ENCODE data around the gene PRKAR1B. TPM values are rescaled to one million over a fixed set of nuclear protein-coding genes. Genes with fewer than 3 reads are reported as not detected.
A peak's percentile ranks its signal among the peaks of the same experiment; 100 is the strongest.
"Not testable (repeated sequence)": the region's sequence is repeated elsewhere in the genome, so short reads cannot be mapped to it uniquely, and the experiment has no call there.

The PRKAR1B gene
- total RNA-seq, 1 donor from 2014 or later = 21.7 TPM

- no peaks in the 10 kb centered on the region for H3K27me3 Mint-ChIP-seq (ENCODE audit: unreplicated experiment)
- no peaks in the 10 kb centered on the region for H3K9me3 Mint-ChIP-seq (ENCODE audit: unreplicated experiment)
- H3K36me3 Mint-ChIP-seq (ENCODE audit: low read depth, unreplicated experiment) = peaks cover 26% of the 10 kb centered on the region
- H3K4me1 Mint-ChIP-seq (ENCODE audit: unreplicated experiment) = no peaks in the 10 kb centered on the region
- no peak overlapping the region for H3K27ac Mint-ChIP-seq (ENCODE audit: unreplicated experiment)
- TF ChIP-seq CTCF (IDR thresholded peaks at IDR 0.05; ENCODE audit: unreplicated experiment) = no peak
- no peak for DNase-seq (ENCODE audit: low spot score)
- no peak overlapping the region for H3K4me3 Mint-ChIP-seq (ENCODE audit: unreplicated experiment)
These were observed 19.3 kb upstream of the PRKAR1B start for GRCh38 chr7:746155-747061.

GRCh38 chr7:745431-746154 is 18.5 kb upstream of the PRKAR1B start:
- Mint-ChIP-seq H3K4me3 (ENCODE audit: unreplicated experiment) (peak overlapping the region; percentile 10), H3K36me3 (ENCODE audit: low read depth, unreplicated experiment) (peaks cover 31% of the 10 kb centered on the region), H3K4me1 (ENCODE audit: unreplicated experiment) (no peaks in the 10 kb centered on the region), H3K9me3 (ENCODE audit: unreplicated experiment) (no peaks in the 10 kb centered on the region), H3K27ac (ENCODE audit: unreplicated experiment) (no peak overlapping the region), H3K27me3 (ENCODE audit: unreplicated experiment) (no peaks in the 10 kb centered on the region)
- no peak for DNase-seq (ENCODE audit: low spot score)
- no peak for TF ChIP-seq CTCF (IDR thresholded peaks at IDR 0.05; ENCODE audit: unreplicated experiment)

GRCh38 chr7:744854-745430 is 17.9 kb upstream of the PRKAR1B start:
- H3K4me1 Mint-ChIP-seq (ENCODE audit: unreplicated experiment) = no peaks in the 10 kb centered on the region
- no peak for DNase-seq (ENCODE audit: low spot score)
- peaks cover 32% of the 10 kb centered on the region for H3K36me3 Mint-ChIP-seq (ENCODE audit: low read depth, unreplicated experiment)
- H3K27ac Mint-ChIP-seq (ENCODE audit: unreplicated experiment) = no peak overlapping the region
- H3K9me3 Mint-ChIP-seq (ENCODE audit: unreplicated experiment) = no peaks in the 10 kb centered on the region
- no peak for TF ChIP-seq CTCF (IDR thresholded peaks at IDR 0.05; ENCODE audit: unreplicated experiment)
- H3K4me3 Mint-ChIP-seq (ENCODE audit: unreplicated experiment) = peak overlapping the region; percentile 10
- no peaks in the 10 kb centered on the region for H3K27me3 Mint-ChIP-seq (ENCODE audit: unreplicated experiment)

- peaks cover 32% of the 10 kb centered on the region for H3K36me3 Mint-ChIP-seq (ENCODE audit: low read depth, unreplicated experiment)
- H3K27ac Mint-ChIP-seq (ENCODE audit: unreplicated experiment); H3K27me3 Mint-ChIP-seq (ENCODE audit: unreplicated experiment); H3K4me1 Mint-ChIP-seq (ENCODE audit: unreplicated experiment); H3K9me3 Mint-ChIP-seq (ENCODE audit: unreplicated experiment); H3K4me3 Mint-ChIP-seq (ENCODE audit: unreplicated experiment); DNase-seq (ENCODE audit: low spot score): not testable (repeated sequence)
These were observed 17.0 kb upstream of the PRKAR1B start for GRCh38 chr7:744128-744520.

GRCh38 chr7:743341-744127 is 16.5 kb upstream of the PRKAR1B start:
- not testable (repeated sequence) for H3K9me3 Mint-ChIP-seq (ENCODE audit: unreplicated experiment); H3K27me3 Mint-ChIP-seq (ENCODE audit: unreplicated experiment)

More at GRCh38 chr7:743341-744127, 16.5 kb upstream of the PRKAR1B start:
- not testable (repeated sequence) for H3K4me3 Mint-ChIP-seq (ENCODE audit: unreplicated experiment); H3K27ac Mint-ChIP-seq (ENCODE audit: unreplicated experiment); H3K4me1 Mint-ChIP-seq (ENCODE audit: unreplicated experiment); DNase-seq (ENCODE audit: low spot score)
- peaks cover 32% of the 10 kb centered on the region for H3K36me3 Mint-ChIP-seq (ENCODE audit: low read depth, unreplicated experiment)

All from endothelial cell (in vitro differentiated cells).